ENCODE data around the gene CDC42BPA. TPM values are rescaled to one million over a fixed set of nuclear protein-coding genes. Genes with fewer than 3 reads are reported as not detected.

The CDC42BPA gene
- total and polyA plus RNA-seq, 9 of the 15 experiments (the other 6 are each of a cell fraction or from before 2014, with no cell fraction given) = 8.0 to 77.5 (median 52.1) TPM

GRCh38 chr1:227035316-227035715, 283.0 kb downstream of the CDC42BPA start:
- ChIA-PET POLR2A (interaction anchor here (1.7 kb wide), 1 partner anchor 11 kb away, joined by 7 read pairs; no protein-coding TSS in a partner anchor), CTCF (ENCODE audit: low intra/inter-chr PET ratio) (no interaction called here)
- no peak for DNase-seq (ENCODE audit: extremely low read depth in 1 of 4, low spot score in 3 of 4)
- FAIRE-seq = no peak
- Histone ChIP-seq H3K27me3 (ENCODE audit: control insufficient read depth in 2 of 2, insufficient read depth in 2 of 2, low read length in 2 of 2) (no peaks in the 10 kb centered on the region), H3K4me3 (no peak overlapping the region), H3K4me1 (replicated peaks in 1 of 2; ENCODE audit: control insufficient read depth in 2 of 2, insufficient read depth in 2 of 2, low read length in 2 of 2) (no peaks in the 10 kb centered on the region), H2AFZ (ENCODE audit: low read depth, low read length) (no peak overlapping the region), H3K9ac (ENCODE audit: insufficient read depth in 1 of 2, low read depth in 2 of 2, low read length in 2 of 2) (no peak overlapping the region), H3K79me2 (ENCODE audit: control insufficient read depth, insufficient read depth, low read length) (no peaks in the 10 kb centered on the region), H3K9me3 (replicated peaks; ENCODE audit: control insufficient read depth, insufficient read depth, low read depth, low read length) (no peaks in the 10 kb centered on the region), H3K27ac (ENCODE audit: extremely low read depth, low read depth, low read length) (no peak overlapping the region), H3K9me1 (ENCODE audit: control insufficient read depth, insufficient read depth, low read length) (no peaks in the 10 kb centered on the region), H3K4me2 (ENCODE audit: insufficient read depth, low read length) (no peak overlapping the region), H3K36me3 (ENCODE audit: control insufficient read depth, insufficient read depth, low read length) (peaks cover 72% of the 10 kb centered on the region), H4K20me1 (replicated peaks; ENCODE audit: control insufficient read depth, insufficient read depth, low read length) (no peaks in the 10 kb centered on the region)
- no peak for ATAC-seq
- BruUV-seq (replicated peaks) = no TSS peak
- WGBS (ENCODE audit: insufficient coverage, low coverage, missing lambda C conversion rate) = 18% methylated on average over 2 of the region's 2 CpGs
- intact Hi-C loops (cut with micrococcal nuclease) (no loop called here), in situ Hi-C loops (cut with MboI) (no loop called here)
- no peak for TF ChIP-seq HMG20A (CRISPR knock-in tag; conservative IDR thresholded peaks at IDR 0.05)
- TF ChIP-seq ZNF197 (CRISPR knock-in tag; IDR thresholded peaks at IDR 0.05; ENCODE audit: low read depth) = no peak
- no peak for TF ChIP-seq ZNF124 (CRISPR knock-in tag; IDR thresholded peaks at IDR 0.05)
- no peak for TF ChIP-seq SMAD1 (IDR thresholded peaks at IDR 0.05; ENCODE audit: low read depth, low read length, partially characterized antibody)
- no peak for TF ChIP-seq JUND (IDR thresholded peaks at IDR 0.05; ENCODE audit: borderline replicate concordance, low read depth, low read length)
- no peak for TF ChIP-seq JUND (tag; IDR thresholded peaks at IDR 0.05; ENCODE audit: borderline replicate concordance, low read depth, low read length)
- TF ChIP-seq SMAD3 (CRISPR knock-in tag; conservative IDR thresholded peaks at IDR 0.05) = no peak
- TF ChIP-seq CSDE1 (IDR thresholded peaks at IDR 0.05) = no peak

GRCh38 chr1:227033880-227034279, 284.4 kb downstream of the CDC42BPA start:
- whole genome bisulfite sequencing (ENCODE audit: insufficient coverage, low coverage, missing lambda C conversion rate) = 83% methylated on average over 2 of the region's 2 CpGs
- TF ChIP-seq NCOR1 (IDR thresholded peaks at IDR 0.05) (no peak), CHCHD3 (CRISPR knock-in tag; IDR thresholded peaks at IDR 0.05) (no peak), KLF10 (CRISPR knock-in tag; IDR thresholded peaks at IDR 0.05) (no peak), U2AF2 (optimal IDR thresholded peaks at IDR 0.05; ENCODE audit: low read depth, low read length) (no peak)
- intact Hi-C loops (cut with micrococcal nuclease) = no loop called here
- DNase-seq (ENCODE audit: extremely low read depth in 1 of 4, low spot score in 3 of 4) (no peak), FAIRE-seq (no peak), ATAC-seq (no peak)
- no peaks in the 10 kb centered on the region for H3K9me1 ChIP-seq (ENCODE audit: control insufficient read depth, insufficient read depth, low read length)
- no peaks in the 10 kb centered on the region for H3K27me3 ChIP-seq (ENCODE audit: control insufficient read depth in 2 of 2, insufficient read depth in 2 of 2, low read length in 2 of 2)
- H3K4me2 ChIP-seq (ENCODE audit: insufficient read depth, low read length) = no peak overlapping the region
- no peak overlapping the region for H3K9ac ChIP-seq (ENCODE audit: insufficient read depth in 1 of 2, low read depth in 2 of 2, low read length in 2 of 2)
- peaks cover 73% of the 10 kb centered on the region for H3K36me3 ChIP-seq (ENCODE audit: control insufficient read depth, insufficient read depth, low read length)
- ChIA-PET CTCF (ENCODE audit: low intra/inter-chr PET ratio) (no interaction called here), POLR2A (no interaction called here)
- no peak overlapping the region for H3K4me3 ChIP-seq
- no peak overlapping the region for H2AFZ ChIP-seq (ENCODE audit: low read depth, low read length)
- H3K27ac ChIP-seq (ENCODE audit: extremely low read depth, low read depth, low read length) = no peak overlapping the region
- in situ Hi-C loops (cut with MboI) = no loop called here
- no peaks in the 10 kb centered on the region for H3K9me3 ChIP-seq (replicated peaks; ENCODE audit: control insufficient read depth, insufficient read depth, low read depth, low read length)
- no TSS peak for BruUV-seq (replicated peaks)
- H3K79me2 ChIP-seq (ENCODE audit: control insufficient read depth, insufficient read depth, low read length) = no peaks in the 10 kb centered on the region
- H4K20me1 ChIP-seq (replicated peaks; ENCODE audit: control insufficient read depth, insufficient read depth, low read length) = no peaks in the 10 kb centered on the region
- H3K4me1 ChIP-seq (replicated peaks in 1 of 2; ENCODE audit: control insufficient read depth in 2 of 2, insufficient read depth in 2 of 2, low read length in 2 of 2) = no peaks in the 10 kb centered on the region
